Measurements from ENCODE around the gene CFAP299. TPM values are rescaled to one million over a fixed set of nuclear protein-coding genes. Genes with fewer than 3 reads are reported as not detected.

Gene CFAP299
- total and polyA plus RNA-seq, 4 donors, result not detected

GRCh38 chr4:80321341-80321740 is 14.2 kb upstream of the CFAP299 start:
- ATAC-seq (ENCODE audit: low FRiP score), result no peak
- no peak for DNase-seq
- intact Hi-C loops (cut with DNase I), result no loop called here
- Histone ChIP-seq H3K27me3 (ENCODE audit: control insufficient read depth in 1 of 2, insufficient read depth in 2 of 2, low read length in 1 of 2) (no peaks in the 10 kb centered on the region), H3K4me3 (ENCODE audit: low read length in 2 of 2) (no peak overlapping the region), H3K36me3 (ENCODE audit: control insufficient read depth in 1 of 2, insufficient read depth in 2 of 2, low read length in 1 of 2) (no peaks in the 10 kb centered on the region), H3K27ac (ENCODE audit: low read depth in 1 of 2, low read length in 2 of 2) (no peak overlapping the region), H3K9me3 (ENCODE audit: control insufficient read depth, low read length) (no peaks in the 10 kb centered on the region), H3K4me1 (ENCODE audit: control insufficient read depth in 1 of 2, insufficient read depth in 2 of 2, low read length in 2 of 2) (no peaks in the 10 kb centered on the region)
- WGBS, 2 donors, result 94% methylated on average over 8 of the region's 8 CpGs

- no peak for DNase-seq
- Histone ChIP-seq H3K36me3 (ENCODE audit: control insufficient read depth in 1 of 2, insufficient read depth in 2 of 2, low read length in 1 of 2) (no peaks in the 10 kb centered on the region), H3K4me3 (ENCODE audit: low read length in 2 of 2) (no peak overlapping the region), H3K4me1 (ENCODE audit: control insufficient read depth in 1 of 2, insufficient read depth in 2 of 2, low read length in 2 of 2) (no peaks in the 10 kb centered on the region), H3K27me3 (ENCODE audit: control insufficient read depth in 1 of 2, insufficient read depth in 2 of 2, low read length in 1 of 2) (no peaks in the 10 kb centered on the region), H3K27ac (ENCODE audit: low read depth in 1 of 2, low read length in 2 of 2) (no peak overlapping the region), H3K9me3 (ENCODE audit: control insufficient read depth, low read length) (no peaks in the 10 kb centered on the region)
- intact Hi-C loops (cut with DNase I), result no loop called here
- no peak for ATAC-seq (ENCODE audit: low FRiP score)
- WGBS, 2 donors, result 83 to 86% methylated on average over 4 of the region's 4 CpGs
These were observed 13.8 kb upstream of the CFAP299 start for GRCh38 chr4:80321776-80322175.

GRCh38 chr4:80322716-80323115 is 12.8 kb upstream of the CFAP299 start:
- H3K9me3 ChIP-seq (ENCODE audit: control insufficient read depth, low read length), result no peaks in the 10 kb centered on the region
- no peak overlapping the region for H3K27ac ChIP-seq (ENCODE audit: low read depth in 1 of 2, low read length in 2 of 2)
- no peaks in the 10 kb centered on the region for H3K36me3 ChIP-seq (ENCODE audit: control insufficient read depth in 1 of 2, insufficient read depth in 2 of 2, low read length in 1 of 2)
- no peaks in the 10 kb centered on the region for H3K27me3 ChIP-seq (ENCODE audit: control insufficient read depth in 1 of 2, insufficient read depth in 2 of 2, low read length in 1 of 2)
- H3K4me3 ChIP-seq (ENCODE audit: low read length in 2 of 2), result no peak overlapping the region
- intact Hi-C loops (cut with DNase I), result no loop called here
- H3K4me1 ChIP-seq (ENCODE audit: control insufficient read depth in 1 of 2, insufficient read depth in 2 of 2, low read length in 2 of 2), result no peaks in the 10 kb centered on the region
- DNase-seq, result no peak
- ATAC-seq (ENCODE audit: low FRiP score), result no peak

- Histone ChIP-seq H3K4me1 (ENCODE audit: control insufficient read depth in 1 of 2, insufficient read depth in 2 of 2, low read length in 2 of 2) (no peaks in the 10 kb centered on the region), H3K9me3 (ENCODE audit: control insufficient read depth, low read length) (no peaks in the 10 kb centered on the region), H3K27ac (ENCODE audit: low read depth in 1 of 2, low read length in 2 of 2) (no peak overlapping the region), H3K4me3 (ENCODE audit: low read length in 2 of 2) (no peak overlapping the region), H3K27me3 (ENCODE audit: control insufficient read depth in 1 of 2, insufficient read depth in 2 of 2, low read length in 1 of 2) (no peaks in the 10 kb centered on the region), H3K36me3 (ENCODE audit: control insufficient read depth in 1 of 2, insufficient read depth in 2 of 2, low read length in 1 of 2) (no peaks in the 10 kb centered on the region)
- no peak for DNase-seq
- ATAC-seq (ENCODE audit: low FRiP score), result no peak
- intact Hi-C loops (cut with DNase I), result no loop called here
- 75 to 80% methylated on average over 6 of the region's 6 CpGs for WGBS, 2 donors
These were observed 11.4 kb upstream of the CFAP299 start for GRCh38 chr4:80324171-80324570.

- intact Hi-C loops (cut with DNase I), result no loop called here
- WGBS, 2 donors, result 76 to 81% methylated on average over 2 of the region's 2 CpGs
- ATAC-seq (ENCODE audit: low FRiP score), result no peak
- Histone ChIP-seq H3K4me3 (ENCODE audit: low read length in 2 of 2) (no peak overlapping the region), H3K9me3 (ENCODE audit: control insufficient read depth, low read length) (no peaks in the 10 kb centered on the region), H3K36me3 (ENCODE audit: control insufficient read depth in 1 of 2, insufficient read depth in 2 of 2, low read length in 1 of 2) (no peaks in the 10 kb centered on the region), H3K27ac (ENCODE audit: low read depth in 1 of 2, low read length in 2 of 2) (no peak overlapping the region), H3K4me1 (ENCODE audit: control insufficient read depth in 1 of 2, insufficient read depth in 2 of 2, low read length in 2 of 2) (no peaks in the 10 kb centered on the region), H3K27me3 (ENCODE audit: control insufficient read depth in 1 of 2, insufficient read depth in 2 of 2, low read length in 1 of 2) (no peaks in the 10 kb centered on the region)
- no peak for DNase-seq
These were observed 3.8 kb upstream of the CFAP299 start for GRCh38 chr4:80331693-80332092.

GRCh38 chr4:80333121-80333520 is 2.4 kb upstream of the CFAP299 start:
- 40 to 41% methylated on average over 4 of the region's 4 CpGs for WGBS, 2 donors
- Histone ChIP-seq H3K9me3 (ENCODE audit: control insufficient read depth, low read length) (no peaks in the 10 kb centered on the region), H3K4me3 (ENCODE audit: low read length in 2 of 2) (no peak overlapping the region), H3K27ac (ENCODE audit: low read depth in 1 of 2, low read length in 2 of 2) (no peak overlapping the region), H3K27me3 (ENCODE audit: control insufficient read depth in 1 of 2, insufficient read depth in 2 of 2, low read length in 1 of 2) (no peaks in the 10 kb centered on the region), H3K4me1 (ENCODE audit: control insufficient read depth in 1 of 2, insufficient read depth in 2 of 2, low read length in 2 of 2) (no peaks in the 10 kb centered on the region), H3K36me3 (ENCODE audit: control insufficient read depth in 1 of 2, insufficient read depth in 2 of 2, low read length in 1 of 2) (no peaks in the 10 kb centered on the region)
- DNase-seq (no peak), ATAC-seq (ENCODE audit: low FRiP score) (no peak)
- intact Hi-C loops (cut with DNase I), result no loop called here

- no peak overlapping the region for H3K27ac ChIP-seq (ENCODE audit: low read depth in 1 of 2, low read length in 2 of 2)
- no peaks in the 10 kb centered on the region for H3K27me3 ChIP-seq (ENCODE audit: control insufficient read depth in 1 of 2, insufficient read depth in 2 of 2, low read length in 1 of 2)
These were observed 962 bp upstream of the CFAP299 start for GRCh38 chr4:80334568-80334967.

GRCh38 chr4:80335226-80335553 is 340 bp upstream of the CFAP299 start:
- WGBS, 2 donors, result 9 to 11% methylated on average over 3 of the region's 3 CpGs
- peaks cover 2% of the 10 kb centered on the region for H3K9me3 ChIP-seq (ENCODE audit: control insufficient read depth, low read length)
- H3K36me3 ChIP-seq (ENCODE audit: control insufficient read depth in 1 of 2, insufficient read depth in 2 of 2, low read length in 1 of 2), result no peaks in the 10 kb centered on the region
- DNase-seq (no peak), ATAC-seq (ENCODE audit: low FRiP score) (no peak)
- H3K4me1 ChIP-seq (ENCODE audit: control insufficient read depth in 1 of 2, insufficient read depth in 2 of 2, low read length in 2 of 2), result no peaks in the 10 kb centered on the region
- intact Hi-C loops (cut with DNase I), result no loop called here
- H3K27me3 ChIP-seq (ENCODE audit: control insufficient read depth in 1 of 2, insufficient read depth in 2 of 2, low read length in 1 of 2), result no peaks in the 10 kb centered on the region
- H3K27ac ChIP-seq (ENCODE audit: low read depth in 1 of 2, low read length in 2 of 2), result no peak overlapping the region
- H3K4me3 ChIP-seq (ENCODE audit: low read length in 2 of 2), result peak overlapping the region in 1 of 2 donors; percentile 27

More at GRCh38 chr4:80334568-80334967, 962 bp upstream of the CFAP299 start:
- no peak for ATAC-seq (ENCODE audit: low FRiP score)
- H3K9me3 ChIP-seq (ENCODE audit: control insufficient read depth, low read length), result no peaks in the 10 kb centered on the region
- no peaks in the 10 kb centered on the region for H3K4me1 ChIP-seq (ENCODE audit: control insufficient read depth in 1 of 2, insufficient read depth in 2 of 2, low read length in 2 of 2)
- 82% methylated on average over 1 of the region's 1 CpG for WGBS, 2 donors
- H3K36me3 ChIP-seq (ENCODE audit: control insufficient read depth in 1 of 2, insufficient read depth in 2 of 2, low read length in 1 of 2), result no peaks in the 10 kb centered on the region
- no peak for DNase-seq
- H3K4me3 ChIP-seq (ENCODE audit: low read length in 2 of 2), result no peak overlapping the region
- intact Hi-C loops (cut with DNase I), result no loop called here

GRCh38 chr4:80336582-80336981 is 1.1 kb downstream of the CFAP299 start:
- intact Hi-C loops (cut with DNase I), result no loop called here
- 11 to 14% methylated on average over 10 of the region's 10 CpGs for WGBS, 2 donors

More at GRCh38 chr4:80336582-80336981, 1.1 kb downstream of the CFAP299 start:
- Histone ChIP-seq H3K36me3 (ENCODE audit: control insufficient read depth in 1 of 2, insufficient read depth in 2 of 2, low read length in 1 of 2) (no peaks in the 10 kb centered on the region), H3K4me1 (ENCODE audit: control insufficient read depth in 1 of 2, insufficient read depth in 2 of 2, low read length in 2 of 2) (no peaks in the 10 kb centered on the region), H3K27me3 (ENCODE audit: control insufficient read depth in 1 of 2, insufficient read depth in 2 of 2, low read length in 1 of 2) (no peaks in the 10 kb centered on the region), H3K4me3 (ENCODE audit: low read length in 2 of 2) (no peak overlapping the region), H3K9me3 (ENCODE audit: control insufficient read depth, low read length) (peaks cover 2% of the 10 kb centered on the region), H3K27ac (ENCODE audit: low read depth in 1 of 2, low read length in 2 of 2) (no peak overlapping the region)
- peak in 1 of 2 donors; percentile 34 for DNase-seq
- no peak for ATAC-seq (ENCODE audit: low FRiP score)

All from aorta (tissue), 5 donors.